Spleen (tissue), 7 donors: ENCODE data around the gene CTTNBP2NL.

Experiments
- CTCF ChIP-seq, 11 experiments: fragments of 200-600 bp in 7 of 11; fragments of 450-650 bp in 4 of 11; sonication (generic) in 4 of 11; IDR thresholded peaks in 8 of 11; conservative IDR thresholded peaks in 3 of 11; 1 replicate in 7 of 11; 2 replicates in 4 of 11; pipeline versions ENCODE4 v1.4.0 to v1.8.0; 2016 to 2021; ENCODE audit warnings: antibody characterized with exemption in 11 of 11, inconsistent platforms in 4 of 11, mild to moderate bottlenecking in 1 of 11
- POLR2A ChIP-seq, 3 donors: fragments of 450-650 bp; IDR thresholded peaks; one replicate each; pipeline ENCODE4 v1.5.1; 2017; ENCODE audit warnings: antibody characterized with exemption in 3 of 3, mild to moderate bottlenecking in 1 of 3
- donor health status: DM: no; HTN: no; CAD: no; lungs with moderate emphysema.
- donor health status: DM: no; HTN: no; CAD: no.
- donor health status: DM: no; HTN: no; CAD: no.

- no peak for TF ChIP-seq CTCF (IDR thresholded peaks at IDR 0.05 in 8 of 11, conservative IDR thresholded peaks at IDR 0.05 in 3 of 11)
- TF ChIP-seq POLR2A (IDR thresholded peaks at IDR 0.05) = no peak
Measured at GRCh38 chr1:112461200-112461871, 65.3 kb downstream of the CTTNBP2NL start.
